HG03045 (cell line): ENCODE measurements around the gene CD74.
A peak's percentile ranks its signal among the peaks of the same experiment; 100 is the strongest.
"Not testable (repeated sequence)": the region's sequence is repeated elsewhere in the genome, so short reads cannot be mapped to it uniquely, and the experiment has no call there.

Experiments used
- ATAC-seq: cut with Tn5 transposase; IDR thresholded peaks from one replicate; pipeline ENCODE4 v1.9.1; 2021; ENCODE audit warnings: mild to moderate bottlenecking, moderate library complexity; ENCODE audit not compliant: unreplicated experiment

CD74 gene

GRCh38 chr5:150441813-150442698 lies 29.3 kb upstream of the CD74 start:
- no peak for ATAC-seq

GRCh38 chr5:150440948-150441812 lies 28.5 kb upstream of the CD74 start:
- ATAC-seq = no peak

GRCh38 chr5:150438873-150439546 lies 26.3 kb upstream of the CD74 start:
- ATAC-seq = no peak

GRCh38 chr5:150436141-150436680 lies 23.5 kb upstream of the CD74 start:
- ATAC-seq = peak; percentile 92

- no peak for ATAC-seq
Observed at GRCh38 chr5:150434464-150434863, 21.8 kb upstream of the CD74 start.

- ATAC-seq = no peak
Observed at GRCh38 chr5:150431574-150431973, 18.9 kb upstream of the CD74 start.

- no peak for ATAC-seq
Observed at GRCh38 chr5:150431048-150431447, 18.3 kb upstream of the CD74 start.

- ATAC-seq = no peak
Observed at GRCh38 chr5:150429410-150429873, 16.7 kb upstream of the CD74 start.

- no peak for ATAC-seq
Observed at GRCh38 chr5:150428978-150429377, 16.3 kb upstream of the CD74 start.

GRCh38 chr5:150428106-150428876 lies 15.6 kb upstream of the CD74 start:
- no peak for ATAC-seq

- ATAC-seq = not testable (repeated sequence)
Observed at GRCh38 chr5:150426165-150426564, 13.5 kb upstream of the CD74 start.

GRCh38 chr5:150422758-150423157 lies 10.0 kb upstream of the CD74 start:
- ATAC-seq = no peak

- ATAC-seq = no peak
Observed at GRCh38 chr5:150422075-150422474, 9.4 kb upstream of the CD74 start.

- no peak for ATAC-seq
Observed at GRCh38 chr5:150419630-150420270, 7.0 kb upstream of the CD74 start.

- ATAC-seq = not testable (repeated sequence)
Observed at GRCh38 chr5:150413902-150414790, 1.4 kb upstream of the CD74 start.

- ATAC-seq = no peak
Observed at GRCh38 chr5:150413176-150413901, 629 bp upstream of the CD74 start.

- ATAC-seq = no peak
Observed at GRCh38 chr5:150411245-150411979, 1.3 kb downstream of the CD74 start.
